ENCODE data around the gene CRIP1. TPM values are rescaled to one million over a fixed set of nuclear protein-coding genes. Genes with fewer than 3 reads are reported as not detected.
A peak's percentile ranks its signal among the peaks of the same experiment; 100 is the strongest.

The CRIP1 gene
- polyA plus RNA-seq, 2 of the 4 experiments (the other 2 are of a cell fraction) = 280 to 999 TPM

DNA sequence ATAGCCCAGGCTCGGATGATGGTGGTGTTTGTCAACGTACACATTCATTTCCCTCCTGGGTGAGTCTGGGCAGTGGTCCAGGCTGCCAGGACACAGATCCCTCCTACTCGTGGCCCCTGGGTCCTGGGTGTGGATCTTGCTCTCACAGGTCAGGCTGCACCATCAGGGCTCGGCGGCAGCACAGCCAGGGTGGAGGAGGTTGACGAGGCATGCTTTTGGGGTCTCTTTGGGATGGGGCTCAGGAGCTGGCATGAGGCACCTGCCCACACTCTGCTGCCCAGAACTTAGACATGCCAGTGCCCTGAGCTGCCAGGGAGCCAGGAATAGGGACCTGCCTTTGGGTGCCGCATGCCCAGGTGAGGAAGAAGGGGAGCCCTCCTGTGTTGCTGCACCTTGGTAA, 49.4 kb downstream of the CRIP1 start:
- H3K4me3 ChIP-seq = no peak overlapping the region
- 55% methylated on average over 4 of the region's 7 CpGs for WGBS (ENCODE audit: missing lambda C conversion rate)
- H3K4me1 ChIP-seq = no peaks in the 10 kb centered on the region
- ChIA-PET POLR2A (no interaction called here), CTCF (interaction anchor here (0.6 to 2.4 kb wide), 4 partner anchors 9 to 50 kb away, joined by 3 to 8 read pairs (median 4); partner anchors contain the start of gene CRIP1)
- ATAC-seq = no peak
- H3K9me3 ChIP-seq = no peaks in the 10 kb centered on the region
- H3K4me2 ChIP-seq = no peak overlapping the region
- TF ChIP-seq NPAS2 (CRISPR knock-in tag; IDR thresholded peaks at IDR 0.05; ENCODE audit: borderline replicate concordance) = no peak
- no peak for TF ChIP-seq EP300 (IDR thresholded peaks at IDR 0.05)
- TF ChIP-seq RCOR1 (IDR thresholded peaks at IDR 0.05; ENCODE audit: low read depth, low read length) = no peak
- no peak for FAIRE-seq
- no peak overlapping the region for H3K27ac ChIP-seq
- DNase-seq (ENCODE audit: low read depth in 1 of 2, low spot score in 1 of 2) = no peak

DNA sequence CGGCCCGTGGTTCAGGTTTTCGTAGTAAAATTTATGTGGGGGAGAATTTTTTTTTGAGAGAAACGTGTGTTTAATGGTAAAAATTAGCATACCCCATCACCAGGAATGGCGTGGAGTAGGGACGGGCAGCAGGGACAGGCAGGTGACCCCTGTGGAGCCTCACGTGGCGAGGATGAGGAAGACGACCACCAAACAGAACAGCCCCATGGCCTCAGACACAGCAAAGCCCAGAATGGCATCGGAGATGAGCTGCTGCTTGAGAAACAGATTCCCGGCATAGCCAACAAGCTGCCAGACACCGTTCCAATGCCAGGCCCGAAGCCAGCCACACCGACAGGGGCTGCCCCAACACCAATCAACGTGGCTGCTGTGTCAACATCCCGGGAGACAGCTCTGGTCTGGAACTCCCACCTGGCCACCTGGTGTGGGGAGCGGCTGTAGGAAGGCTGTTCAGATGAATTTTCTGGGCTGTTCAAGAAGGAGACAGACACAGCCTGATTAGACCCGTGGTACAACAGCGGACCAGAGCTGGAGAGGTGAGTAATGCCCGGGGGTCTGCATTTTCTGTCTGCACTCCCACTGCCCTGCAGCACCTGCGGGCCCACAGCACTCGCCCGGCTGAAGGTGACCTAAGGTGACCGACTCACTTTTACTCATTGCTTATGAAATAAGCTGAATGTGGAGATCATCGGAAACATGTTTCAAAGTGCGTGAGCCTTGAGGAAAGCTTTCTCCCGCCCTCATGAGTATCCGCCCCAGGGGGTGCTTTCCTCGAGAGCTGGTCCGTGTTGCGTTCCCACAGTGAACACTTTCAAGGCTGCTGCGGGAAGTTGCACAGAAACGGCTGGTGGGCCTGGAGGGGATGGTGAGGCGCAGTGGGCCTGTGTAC, 50.2 kb downstream of the CRIP1 start:
- ChIA-PET CTCF (interaction anchor here (0.7 to 2.8 kb wide), 14 partner anchors 8 to 836 kb away, joined by 3 to 18 read pairs (median 5); partner anchors contain the start of gene CRIP1), POLR2A (no interaction called here)
- FAIRE-seq (no peak), DNase-seq (ENCODE audit: low read depth in 1 of 2, low spot score in 1 of 2) (no peak), ATAC-seq (no peak)
- Histone ChIP-seq H3K9me3 (no peaks in the 10 kb centered on the region), H3K4me3 (no peak overlapping the region), H3K4me1 (no peaks in the 10 kb centered on the region), H3K27ac (no peak overlapping the region), H3K4me2 (no peak overlapping the region)
- TF ChIP-seq, protein P1, sequence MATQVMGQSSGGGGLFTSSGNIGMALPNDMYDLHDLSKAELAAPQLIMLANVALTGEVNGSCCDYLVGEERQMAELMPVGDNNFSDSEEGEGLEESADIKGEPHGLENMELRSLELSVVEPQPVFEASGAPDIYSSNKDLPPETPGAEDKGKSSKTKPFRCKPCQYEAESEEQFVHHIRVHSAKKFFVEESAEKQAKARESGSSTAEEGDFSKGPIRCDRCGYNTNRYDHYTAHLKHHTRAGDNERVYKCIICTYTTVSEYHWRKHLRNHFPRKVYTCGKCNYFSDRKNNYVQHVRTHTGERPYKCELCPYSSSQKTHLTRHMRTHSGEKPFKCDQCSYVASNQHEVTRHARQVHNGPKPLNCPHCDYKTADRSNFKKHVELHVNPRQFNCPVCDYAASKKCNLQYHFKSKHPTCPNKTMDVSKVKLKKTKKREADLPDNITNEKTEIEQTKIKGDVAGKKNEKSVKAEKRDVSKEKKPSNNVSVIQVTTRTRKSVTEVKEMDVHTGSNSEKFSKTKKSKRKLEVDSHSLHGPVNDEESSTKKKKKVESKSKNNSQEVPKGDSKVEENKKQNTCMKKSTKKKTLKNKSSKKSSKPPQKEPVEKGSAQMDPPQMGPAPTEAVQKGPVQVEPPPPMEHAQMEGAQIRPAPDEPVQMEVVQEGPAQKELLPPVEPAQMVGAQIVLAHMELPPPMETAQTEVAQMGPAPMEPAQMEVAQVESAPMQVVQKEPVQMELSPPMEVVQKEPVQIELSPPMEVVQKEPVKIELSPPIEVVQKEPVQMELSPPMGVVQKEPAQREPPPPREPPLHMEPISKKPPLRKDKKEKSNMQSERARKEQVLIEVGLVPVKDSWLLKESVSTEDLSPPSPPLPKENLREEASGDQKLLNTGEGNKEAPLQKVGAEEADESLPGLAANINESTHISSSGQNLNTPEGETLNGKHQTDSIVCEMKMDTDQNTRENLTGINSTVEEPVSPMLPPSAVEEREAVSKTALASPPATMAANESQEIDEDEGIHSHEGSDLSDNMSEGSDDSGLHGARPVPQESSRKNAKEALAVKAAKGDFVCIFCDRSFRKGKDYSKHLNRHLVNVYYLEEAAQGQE (IDR thresholded peaks at IDR 0.05) = no peak
- TF ChIP-seq HOXB5 (CRISPR knock-in tag; IDR thresholded peaks at IDR 0.05) = no peak
- TF ChIP-seq FOSB (CRISPR knock-in tag; IDR thresholded peaks at IDR 0.05) = no peak
- no peak for TF ChIP-seq POLR2A (IDR thresholded peaks at IDR 0.05; ENCODE audit: low read length)
- no peak for TF ChIP-seq KDM5A (IDR thresholded peaks at IDR 0.05)
- TF ChIP-seq, protein P2, sequence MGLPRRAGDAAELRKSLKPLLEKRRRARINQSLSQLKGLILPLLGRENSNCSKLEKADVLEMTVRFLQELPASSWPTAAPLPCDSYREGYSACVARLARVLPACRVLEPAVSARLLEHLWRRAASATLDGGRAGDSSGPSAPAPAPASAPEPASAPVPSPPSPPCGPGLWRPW (IDR thresholded peaks at IDR 0.05) = no peak
- TF ChIP-seq BHLHE40 (IDR thresholded peaks at IDR 0.05; ENCODE audit: low read depth, low read length) = no peak
- WGBS (ENCODE audit: missing lambda C conversion rate) = 43% methylated on average over 33 of the region's 34 CpGs

DNA sequence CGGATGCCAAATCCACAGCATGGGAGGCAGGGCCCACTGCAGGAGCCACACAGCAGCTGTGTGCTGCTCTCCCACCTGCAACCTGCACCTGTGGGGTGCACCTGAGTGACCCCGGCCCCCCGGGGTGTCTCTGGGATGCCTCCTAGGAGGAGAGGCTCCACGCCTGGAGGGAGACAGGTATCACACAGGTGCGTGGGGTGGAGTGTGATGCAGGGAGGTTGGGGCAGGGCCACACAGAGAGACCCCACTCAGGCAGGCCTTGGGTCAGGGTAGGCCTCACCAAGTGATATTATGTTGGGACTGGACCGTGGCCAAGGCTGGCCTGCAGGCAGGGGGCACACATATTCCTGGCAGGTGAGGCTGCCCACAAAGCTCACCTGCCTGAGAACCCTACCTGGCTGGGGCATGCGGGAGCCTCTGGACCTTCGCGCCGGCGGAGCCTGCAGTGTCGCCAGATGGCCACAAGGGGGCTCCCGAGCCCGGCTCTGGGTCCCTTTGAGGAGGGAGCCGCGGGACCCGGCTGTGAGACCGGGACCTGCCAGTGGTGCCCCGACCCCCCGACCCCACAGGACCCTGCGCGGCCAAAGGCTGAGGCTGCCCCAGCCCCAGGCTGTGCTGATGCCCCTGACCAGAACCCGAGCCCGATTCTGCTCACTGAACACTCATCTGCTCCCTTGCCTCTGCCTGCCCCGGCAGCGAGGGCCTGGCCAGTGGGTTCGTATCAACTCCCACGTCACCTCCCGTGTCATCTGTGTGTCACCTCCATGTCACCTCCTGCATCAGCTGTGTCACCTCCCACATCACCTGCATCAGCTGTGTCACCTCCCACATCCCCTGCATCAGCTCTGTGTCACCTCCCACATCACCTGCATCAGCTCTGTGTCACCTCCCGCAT, 51.1 kb downstream of the CRIP1 start:
- FAIRE-seq (no peak), DNase-seq (ENCODE audit: low read depth in 1 of 2, low spot score in 1 of 2) (peak in 1 of 2 experiments; percentile 77), ATAC-seq (peak; percentile 75 to 92)
- H3K27ac ChIP-seq = 0 out of 6 replicates have a peak overlapping the region, but pooled peaks of 1 of the 2 experiments have one; percentile 36
- H3K4me3 ChIP-seq = no peak overlapping the region
- CTCF ChIA-PET = interaction anchor here (0.7 to 2.8 kb wide), 16 partner anchors 9 to 835 kb away, joined by 3 to 18 read pairs (median 4); partner anchors contain the start of gene TMEM121
- WGBS (ENCODE audit: missing lambda C conversion rate) = 13% methylated on average over 18 of the region's 30 CpGs
- H3K4me1 ChIP-seq = no peaks in the 10 kb centered on the region
- peak overlapping the region; percentile 88 for H3K4me2 ChIP-seq
- 0 out of 3 replicates have a peak, but pooled peaks cover 5% of the 10 kb centered on the region for H3K9me3 ChIP-seq
- POLR2A ChIA-PET = no interaction called here
- TF ChIP-seq, protein P3, sequence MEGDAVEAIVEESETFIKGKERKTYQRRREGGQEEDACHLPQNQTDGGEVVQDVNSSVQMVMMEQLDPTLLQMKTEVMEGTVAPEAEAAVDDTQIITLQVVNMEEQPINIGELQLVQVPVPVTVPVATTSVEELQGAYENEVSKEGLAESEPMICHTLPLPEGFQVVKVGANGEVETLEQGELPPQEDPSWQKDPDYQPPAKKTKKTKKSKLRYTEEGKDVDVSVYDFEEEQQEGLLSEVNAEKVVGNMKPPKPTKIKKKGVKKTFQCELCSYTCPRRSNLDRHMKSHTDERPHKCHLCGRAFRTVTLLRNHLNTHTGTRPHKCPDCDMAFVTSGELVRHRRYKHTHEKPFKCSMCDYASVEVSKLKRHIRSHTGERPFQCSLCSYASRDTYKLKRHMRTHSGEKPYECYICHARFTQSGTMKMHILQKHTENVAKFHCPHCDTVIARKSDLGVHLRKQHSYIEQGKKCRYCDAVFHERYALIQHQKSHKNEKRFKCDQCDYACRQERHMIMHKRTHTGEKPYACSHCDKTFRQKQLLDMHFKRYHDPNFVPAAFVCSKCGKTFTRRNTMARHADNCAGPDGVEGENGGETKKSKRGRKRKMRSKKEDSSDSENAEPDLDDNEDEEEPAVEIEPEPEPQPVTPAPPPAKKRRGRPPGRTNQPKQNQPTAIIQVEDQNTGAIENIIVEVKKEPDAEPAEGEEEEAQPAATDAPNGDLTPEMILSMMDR (IDR thresholded peaks at IDR 0.05) = peak; percentile 81
- TF ChIP-seq, protein P4, sequence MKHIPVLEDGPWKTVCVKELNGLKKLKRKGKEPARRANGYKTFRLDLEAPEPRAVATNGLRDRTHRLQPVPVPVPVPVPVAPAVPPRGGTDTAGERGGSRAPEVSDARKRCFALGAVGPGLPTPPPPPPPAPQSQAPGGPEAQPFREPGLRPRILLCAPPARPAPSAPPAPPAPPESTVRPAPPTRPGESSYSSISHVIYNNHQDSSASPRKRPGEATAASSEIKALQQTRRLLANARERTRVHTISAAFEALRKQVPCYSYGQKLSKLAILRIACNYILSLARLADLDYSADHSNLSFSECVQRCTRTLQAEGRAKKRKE (CRISPR knock-in tag; IDR thresholded peaks at IDR 0.05; ENCODE audit: low read depth) = no peak
- TF ChIP-seq SMC3 (IDR thresholded peaks at IDR 0.05) (peak; percentile 60; the same call in 2 of the 3 replicates), RAD21 (conservative IDR thresholded peaks at IDR 0.05 in 1 of 2, IDR thresholded peaks at IDR 0.05 in 1 of 2) (peak; percentile 55 to 63)
